Stimulated activated CD8-positive, alpha-beta memory T cell treated with anti-CD3 and anti-CD28 coated beads, Interleukin-7, amount 100 ng/mL, for 4 hours (primary cell): ENCODE results near the gene ATP8B4.
"Not testable (repeated sequence)": the region's sequence is repeated elsewhere in the genome, so short reads cannot be mapped to it uniquely, and the experiment has no call there.

Experiments used
- DNase-seq, 2 donors: peaks; one replicate each; pipeline ENCODE4 v3.0.0-alpha.2; 2020; ENCODE audit warnings: low read depth in 2 of 2

The ATP8B4 gene, protein sequence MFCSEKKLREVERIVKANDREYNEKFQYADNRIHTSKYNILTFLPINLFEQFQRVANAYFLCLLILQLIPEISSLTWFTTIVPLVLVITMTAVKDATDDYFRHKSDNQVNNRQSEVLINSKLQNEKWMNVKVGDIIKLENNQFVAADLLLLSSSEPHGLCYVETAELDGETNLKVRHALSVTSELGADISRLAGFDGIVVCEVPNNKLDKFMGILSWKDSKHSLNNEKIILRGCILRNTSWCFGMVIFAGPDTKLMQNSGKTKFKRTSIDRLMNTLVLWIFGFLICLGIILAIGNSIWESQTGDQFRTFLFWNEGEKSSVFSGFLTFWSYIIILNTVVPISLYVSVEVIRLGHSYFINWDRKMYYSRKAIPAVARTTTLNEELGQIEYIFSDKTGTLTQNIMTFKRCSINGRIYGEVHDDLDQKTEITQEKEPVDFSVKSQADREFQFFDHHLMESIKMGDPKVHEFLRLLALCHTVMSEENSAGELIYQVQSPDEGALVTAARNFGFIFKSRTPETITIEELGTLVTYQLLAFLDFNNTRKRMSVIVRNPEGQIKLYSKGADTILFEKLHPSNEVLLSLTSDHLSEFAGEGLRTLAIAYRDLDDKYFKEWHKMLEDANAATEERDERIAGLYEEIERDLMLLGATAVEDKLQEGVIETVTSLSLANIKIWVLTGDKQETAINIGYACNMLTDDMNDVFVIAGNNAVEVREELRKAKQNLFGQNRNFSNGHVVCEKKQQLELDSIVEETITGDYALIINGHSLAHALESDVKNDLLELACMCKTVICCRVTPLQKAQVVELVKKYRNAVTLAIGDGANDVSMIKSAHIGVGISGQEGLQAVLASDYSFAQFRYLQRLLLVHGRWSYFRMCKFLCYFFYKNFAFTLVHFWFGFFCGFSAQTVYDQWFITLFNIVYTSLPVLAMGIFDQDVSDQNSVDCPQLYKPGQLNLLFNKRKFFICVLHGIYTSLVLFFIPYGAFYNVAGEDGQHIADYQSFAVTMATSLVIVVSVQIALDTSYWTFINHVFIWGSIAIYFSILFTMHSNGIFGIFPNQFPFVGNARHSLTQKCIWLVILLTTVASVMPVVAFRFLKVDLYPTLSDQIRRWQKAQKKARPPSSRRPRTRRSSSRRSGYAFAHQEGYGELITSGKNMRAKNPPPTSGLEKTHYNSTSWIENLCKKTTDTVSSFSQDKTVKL

DNA sequence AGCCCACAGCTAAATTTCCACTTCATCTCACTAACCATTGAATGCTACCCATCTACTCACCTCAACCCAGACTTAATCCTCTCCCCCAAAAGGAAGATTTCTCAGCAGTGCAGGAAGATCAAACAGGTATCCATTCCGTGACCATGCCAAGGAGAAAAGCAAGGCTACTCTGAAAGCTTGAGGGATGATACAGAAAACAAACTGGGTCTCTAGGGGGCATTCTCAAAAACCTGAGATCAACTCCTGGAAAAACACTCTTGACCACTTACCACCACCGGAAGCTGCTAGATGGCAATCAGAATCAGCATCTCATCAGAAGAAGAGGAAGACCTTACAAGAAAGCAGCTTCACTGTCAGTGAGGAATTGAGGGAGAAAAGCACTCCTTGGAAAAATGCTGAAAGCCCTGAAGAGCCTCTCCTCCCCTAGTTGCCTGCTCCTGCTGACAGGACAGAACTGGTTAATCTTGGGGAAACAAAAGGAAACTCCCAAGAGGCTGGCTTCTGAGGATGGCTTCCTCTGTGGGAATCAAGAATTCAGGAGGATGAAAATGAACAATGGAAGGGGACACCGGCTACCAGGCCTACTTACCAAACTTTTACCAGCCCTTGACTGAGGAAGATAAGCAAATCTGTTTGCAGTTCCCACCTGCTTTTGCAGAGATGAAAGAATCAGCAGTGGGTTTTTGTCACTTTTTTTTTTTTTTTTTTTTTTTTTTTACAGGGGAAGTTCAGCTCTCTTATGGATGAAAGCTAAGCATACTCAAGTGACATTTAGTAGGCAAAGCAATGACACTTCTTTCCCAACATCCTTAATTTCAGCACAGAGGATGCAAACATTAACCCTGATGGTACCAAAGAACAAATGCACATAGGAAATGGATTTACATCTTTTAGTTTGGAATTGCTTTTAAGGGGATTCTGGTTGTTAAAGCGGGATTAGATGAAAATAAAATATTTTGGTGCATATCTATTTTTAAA is at the start of gene ATP8B4:
Gene ATP8B4 (minus strand): TSS at position 171 of the 978 bp plus-strand sequence. CDS start 12,267 bp downstream, outside the sequence.
- no peak for DNase-seq

GRCh38 chr15:50168379-50168778 is 49.3 kb upstream of the ATP8B4 start:
- DNase-seq: no peak

- DNase-seq: no peak
Measured at GRCh38 chr15:50167110-50167509, 48.1 kb upstream of the ATP8B4 start.

DNA sequence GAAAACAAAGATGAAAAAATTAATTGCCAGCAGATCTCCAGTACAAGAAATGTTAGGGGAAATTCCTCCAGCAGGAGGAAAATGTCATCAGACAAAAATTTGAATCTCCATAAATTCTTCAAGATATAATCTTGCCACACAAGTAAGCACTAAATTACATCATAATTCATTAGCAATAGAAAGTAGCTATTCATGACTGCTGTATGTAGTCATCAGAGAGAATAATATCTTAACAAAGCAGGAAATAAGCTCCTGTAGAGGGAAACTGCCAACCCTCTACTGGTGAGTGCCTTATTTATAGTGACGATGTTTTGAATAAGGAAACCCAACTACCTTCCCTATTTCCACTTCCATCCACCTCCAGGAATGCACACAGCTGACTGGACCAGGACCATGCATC is 47.2 kb upstream of the ATP8B4 start:
- no peak for DNase-seq

DNA sequence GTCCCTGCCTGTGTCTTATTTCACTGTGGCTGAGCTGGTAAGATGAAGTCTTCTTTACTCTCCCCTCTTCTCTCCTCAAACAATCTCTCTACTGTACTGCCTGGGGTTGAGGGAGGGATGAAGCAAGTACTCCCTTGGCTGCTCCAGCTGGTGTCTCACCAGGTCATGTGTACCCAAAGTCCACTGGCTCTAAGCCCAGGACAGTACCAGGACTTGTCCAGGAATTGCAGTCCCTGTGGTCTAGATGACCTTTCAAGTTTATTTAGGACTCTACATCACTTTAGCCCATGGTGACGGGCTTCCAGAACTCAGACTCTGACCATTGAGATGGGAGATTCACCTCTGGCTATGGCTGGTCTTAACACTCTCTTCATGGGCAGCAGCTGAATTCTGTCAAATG is 45.4 kb upstream of the ATP8B4 start:
- no peak for DNase-seq

- DNase-seq: no peak
Measured at GRCh38 chr15:50163719-50164410, 44.8 kb upstream of the ATP8B4 start.

- DNase-seq: no peak
Measured at GRCh38 chr15:50162969-50163718, 44.1 kb upstream of the ATP8B4 start.

DNA sequence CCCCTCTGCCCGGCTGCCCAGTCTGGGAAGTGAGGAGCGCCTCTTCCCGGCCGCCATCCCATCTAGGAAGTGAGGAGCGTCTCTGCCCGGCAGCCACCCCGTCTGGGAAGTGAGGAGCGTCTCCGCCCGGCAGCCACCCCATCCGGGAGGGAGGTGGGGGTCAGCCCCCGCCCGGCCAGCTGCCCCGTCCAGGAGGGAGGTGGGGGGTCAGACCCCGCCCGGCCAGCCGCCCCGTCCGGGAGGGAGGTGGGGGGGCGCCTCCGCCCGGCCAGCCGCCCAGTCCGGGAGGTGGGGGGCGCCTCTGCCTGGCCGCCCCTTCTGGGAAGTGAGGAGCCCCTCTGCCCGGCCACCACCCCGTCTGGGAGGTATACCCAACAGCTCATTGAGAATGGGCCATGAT is 39.2 kb upstream of the ATP8B4 start:
- DNase-seq: not testable (repeated sequence)

- no peak for DNase-seq
Measured at GRCh38 chr15:50151476-50151875, 32.4 kb upstream of the ATP8B4 start.

- DNase-seq: no peak
Measured at GRCh38 chr15:50150851-50151250, 31.8 kb upstream of the ATP8B4 start.

DNA sequence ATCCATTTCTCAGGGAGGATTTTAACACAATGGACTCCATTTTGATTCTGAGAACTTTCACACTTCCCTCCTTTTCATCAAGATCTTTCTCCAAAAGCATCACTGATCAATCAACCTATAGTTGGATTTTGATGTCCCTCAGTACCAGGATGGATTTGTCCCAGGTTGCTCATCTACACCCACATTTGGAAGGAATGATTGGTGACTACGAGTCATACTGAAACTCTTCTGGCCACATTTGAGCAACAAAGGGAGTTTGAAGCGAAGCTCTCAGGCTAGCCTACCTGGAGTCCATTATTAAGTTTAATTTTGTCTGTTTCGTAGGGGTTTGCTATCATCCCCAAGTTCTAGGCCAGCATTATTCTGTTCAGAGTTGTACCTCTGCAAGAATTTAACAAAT is 31.3 kb upstream of the ATP8B4 start:
- no peak for DNase-seq

GRCh38 chr15:50149090-50149489 is 30.1 kb upstream of the ATP8B4 start:
- DNase-seq: no peak

GRCh38 chr15:50148362-50148963 is 29.4 kb upstream of the ATP8B4 start:
- no peak for DNase-seq

- DNase-seq: no peak
Measured at GRCh38 chr15:50146632-50147031, 27.6 kb upstream of the ATP8B4 start.

DNA sequence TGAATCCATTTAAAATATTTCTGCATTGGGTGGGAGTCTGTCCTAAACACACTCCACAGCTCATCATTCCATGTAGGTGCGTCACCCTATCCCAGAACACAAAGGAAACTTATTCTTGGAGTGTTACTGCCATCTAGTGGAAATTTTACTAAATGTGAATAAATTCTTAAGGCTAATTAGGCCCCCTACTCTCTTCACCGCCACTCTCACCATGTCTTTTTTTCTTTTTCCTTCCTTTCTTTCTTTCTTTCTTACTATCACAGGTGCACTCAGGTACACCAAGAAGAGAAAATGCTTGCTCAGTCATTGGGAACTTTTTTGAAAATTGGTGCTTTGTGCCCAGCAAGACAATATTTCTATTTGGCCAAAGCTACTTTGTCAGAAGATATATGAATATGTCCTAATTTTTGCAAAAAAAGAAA is 26.4 kb upstream of the ATP8B4 start:
- DNase-seq: no peak

DNA sequence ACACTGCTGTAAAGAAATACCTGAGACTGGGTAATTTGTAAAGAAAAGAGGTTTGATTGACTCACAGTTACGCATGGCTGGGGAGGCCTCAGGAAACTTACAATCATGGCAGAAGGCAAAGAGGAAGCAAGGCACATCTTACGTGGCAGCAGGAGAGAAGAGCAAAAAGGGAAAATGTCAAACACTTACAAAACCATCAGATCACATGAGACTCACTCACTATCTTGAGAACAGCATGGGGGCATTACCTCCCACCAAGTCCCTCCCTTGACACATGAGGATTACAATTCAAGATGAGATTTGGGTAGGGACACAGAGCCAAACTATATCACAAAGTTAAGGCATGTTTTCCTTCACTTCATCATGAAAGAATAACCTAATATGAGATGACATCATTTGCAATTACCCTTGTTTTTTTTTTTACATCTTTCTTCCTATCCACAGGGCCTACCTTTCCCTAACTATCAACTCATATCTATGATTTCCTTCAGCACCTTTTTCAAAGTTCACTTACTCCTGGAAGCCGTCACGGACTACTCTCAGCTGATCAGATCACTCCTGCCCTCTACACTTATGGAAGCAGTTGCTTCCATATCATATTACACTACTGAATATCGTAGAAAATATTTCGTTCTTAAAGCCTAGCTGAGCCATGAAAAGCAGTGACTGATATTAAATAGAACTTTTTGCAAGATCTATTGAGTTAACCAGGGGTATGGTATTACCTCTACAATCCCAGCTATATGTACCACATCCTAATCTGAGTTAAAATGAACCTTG is 25.5 kb upstream of the ATP8B4 start:
- no peak for DNase-seq

DNA sequence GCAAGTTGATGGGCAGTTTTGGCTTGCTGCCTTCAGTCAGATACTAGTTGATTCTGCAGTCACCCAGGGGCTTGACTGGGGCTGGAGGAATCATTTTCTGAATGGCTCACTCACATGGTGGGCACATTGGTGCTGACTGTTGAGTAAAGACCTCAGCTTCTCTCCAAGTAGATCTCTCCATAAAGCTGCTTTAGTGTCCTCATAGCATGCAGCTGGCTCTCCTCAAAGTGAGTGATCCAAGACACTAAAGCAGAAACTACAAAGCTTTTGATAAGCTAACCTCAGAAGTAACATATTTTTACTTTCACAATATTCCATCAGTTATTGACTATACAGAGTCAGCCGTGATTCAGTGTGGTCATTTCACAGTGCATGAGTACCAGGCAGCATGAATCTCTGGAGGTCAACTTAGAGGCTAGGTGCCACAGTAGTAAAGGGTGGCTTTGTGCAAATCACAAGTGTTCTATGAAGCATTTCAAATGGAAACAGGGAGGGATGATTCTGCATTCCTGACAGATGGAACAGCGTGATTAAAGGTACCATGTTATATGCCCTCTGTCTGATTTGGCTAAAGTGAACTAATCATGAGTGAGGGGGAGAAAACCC is 24.3 kb upstream of the ATP8B4 start:
- DNase-seq: no peak

GRCh38 chr15:50141856-50142255 is 22.8 kb upstream of the ATP8B4 start:
- DNase-seq: no peak
